LHCN-M2 (cell line): ENCODE data around the gene DMXL1. TPM values are rescaled to one million over a fixed set of nuclear protein-coding genes. Genes with fewer than 3 reads are reported as not detected.
A peak's percentile ranks its signal among the peaks of the same experiment; 100 is the strongest.
"Not testable (repeated sequence)": the region's sequence is repeated elsewhere in the genome, so short reads cannot be mapped to it uniquely, and the experiment has no call there.

Experiments used
- DNase-seq: peaks from one replicate; pipeline ENCODE4 v3.0.0-alpha.2; 2012; ENCODE audit warnings: low read depth
- total RNA-seq: library from RNA; depleted of rRNA; stranded (reverse); fragments of >200 nt; gene quantifications from 2 replicates; pipeline ENCODE4 v1.2.3, GENCODE V29; 2014

DMXL1 gene
- total RNA-seq, 1 experiment from 2014 or later = 19.9 TPM

DNA sequence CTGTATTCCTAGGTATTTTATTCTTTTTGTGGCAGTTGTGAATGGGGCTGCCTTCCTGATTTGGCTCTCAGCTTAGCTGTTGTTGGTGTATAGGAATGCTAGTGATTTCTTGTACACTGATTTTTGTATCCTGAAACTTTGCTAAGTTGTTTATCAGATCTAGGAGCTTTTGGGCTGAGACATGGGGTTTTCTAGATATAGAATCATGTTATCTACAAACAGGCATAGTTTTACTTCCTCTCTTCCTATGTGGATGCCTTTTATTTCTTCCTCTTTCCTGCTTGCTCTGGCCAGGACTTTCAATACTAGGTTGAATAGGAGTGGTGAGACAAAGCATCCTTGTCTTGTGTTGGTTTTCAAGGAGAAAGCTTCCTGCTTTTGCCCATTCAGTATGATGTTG lies 129.9 kb downstream of the DMXL1 start:
- no peak for DNase-seq

DNA sequence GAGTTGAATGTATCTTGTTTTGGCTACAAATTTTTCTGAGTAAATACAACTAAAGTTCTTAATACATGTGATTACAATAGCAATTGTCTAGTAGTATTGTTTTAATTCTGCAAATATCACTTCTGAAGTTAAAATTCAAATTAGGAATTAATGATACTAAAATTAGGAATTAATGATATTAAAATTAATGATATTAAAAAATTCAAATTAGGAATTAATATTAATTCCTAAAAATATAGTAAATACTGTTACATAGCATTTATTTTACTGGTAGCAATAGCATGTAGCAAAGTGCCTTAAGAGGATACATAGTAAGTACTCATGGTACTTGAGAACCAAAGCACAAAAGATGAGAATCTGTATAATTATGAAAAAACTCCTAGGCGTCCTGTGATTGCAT lies 136.2 kb downstream of the DMXL1 start:
- no peak for DNase-seq

DNA sequence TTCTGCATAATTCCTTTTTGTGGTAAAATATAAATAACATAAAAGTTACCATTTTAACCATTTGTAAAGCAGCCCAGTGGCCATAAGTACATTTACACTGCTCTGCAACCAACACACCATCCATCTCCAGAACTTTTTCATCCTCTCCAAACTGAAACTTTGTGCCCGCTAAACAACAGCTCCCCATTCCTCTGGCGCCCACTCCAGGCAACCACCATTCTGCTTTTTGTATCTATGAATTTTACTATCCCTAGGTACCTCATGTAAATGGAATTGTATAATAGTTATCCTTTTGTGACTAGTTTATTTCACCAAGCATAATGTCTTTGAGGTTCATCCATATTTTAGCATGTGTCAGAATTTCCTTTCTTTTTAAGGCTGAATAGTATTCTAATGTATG lies 141.1 kb downstream of the DMXL1 start:
- no peak for DNase-seq

DNA sequence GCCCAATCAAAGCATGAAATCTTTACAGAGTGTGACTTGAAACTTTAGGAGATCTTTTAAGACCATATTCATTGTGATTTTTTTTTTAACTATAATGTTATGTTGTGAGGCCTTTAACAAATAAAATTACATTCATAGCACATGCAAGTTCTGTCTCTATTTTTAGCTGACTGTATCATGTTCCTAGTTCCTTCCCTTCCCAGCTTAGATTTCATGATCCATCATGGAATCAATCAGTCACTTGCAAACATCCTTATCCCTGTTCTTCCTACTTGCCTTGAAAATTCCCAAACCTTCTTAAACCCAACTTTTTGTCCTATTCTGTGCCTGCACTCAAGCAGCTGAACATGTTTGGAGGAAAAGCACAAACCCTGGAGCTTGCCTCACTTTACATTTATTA lies 141.8 kb downstream of the DMXL1 start:
- DNase-seq = peak; percentile 7

- no peak for DNase-seq
These were observed 146.3 kb downstream of the DMXL1 start for GRCh38 chr5:119217183-119217582.

DNA sequence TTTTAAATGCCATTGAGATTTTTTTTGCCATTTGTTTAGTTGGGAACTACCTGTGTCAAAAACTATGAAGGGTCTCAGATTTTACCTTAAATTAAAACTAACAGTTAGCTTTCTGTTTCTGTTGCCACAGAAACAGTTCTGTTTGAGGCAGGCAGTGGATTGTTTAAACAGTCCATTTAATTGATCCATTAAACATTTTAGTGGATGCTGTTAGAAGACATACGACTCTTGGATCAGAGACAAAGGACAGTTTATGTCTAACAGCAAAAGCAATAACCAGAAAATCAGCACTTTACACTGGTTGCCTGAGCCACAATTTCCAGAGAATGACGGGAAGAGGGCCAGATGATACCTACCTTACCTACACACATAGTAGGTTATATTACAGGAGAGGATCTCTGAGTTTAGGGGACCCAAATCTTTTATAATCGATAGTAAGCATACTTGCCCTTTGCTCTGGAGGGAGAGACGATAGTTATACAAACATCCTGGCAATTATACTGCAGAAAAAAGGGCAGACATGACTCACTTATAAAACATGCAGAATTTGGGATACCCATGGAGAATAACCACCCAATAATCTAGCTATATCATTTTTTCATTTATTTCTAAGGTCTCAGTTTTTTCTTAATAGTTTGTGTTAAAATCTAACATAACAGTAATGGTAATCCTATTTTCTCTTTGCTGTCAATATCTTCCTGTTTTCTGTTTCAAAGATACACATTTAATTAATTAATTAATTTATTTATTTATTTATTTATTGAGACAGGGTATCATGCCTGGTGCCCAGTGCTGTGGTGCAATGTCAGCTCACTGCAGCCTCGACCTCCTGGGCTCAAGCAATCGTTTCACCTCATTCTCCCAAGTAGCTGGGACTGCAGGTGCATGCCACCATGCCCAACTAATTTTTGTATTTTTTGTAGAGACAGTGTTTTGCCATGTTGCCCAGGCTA lies 148.2 kb downstream of the DMXL1 start:
- peak; percentile 25 for DNase-seq

GRCh38 chr5:119220576-119221197 lies 149.8 kb downstream of the DMXL1 start:
- DNase-seq = no peak

DNA sequence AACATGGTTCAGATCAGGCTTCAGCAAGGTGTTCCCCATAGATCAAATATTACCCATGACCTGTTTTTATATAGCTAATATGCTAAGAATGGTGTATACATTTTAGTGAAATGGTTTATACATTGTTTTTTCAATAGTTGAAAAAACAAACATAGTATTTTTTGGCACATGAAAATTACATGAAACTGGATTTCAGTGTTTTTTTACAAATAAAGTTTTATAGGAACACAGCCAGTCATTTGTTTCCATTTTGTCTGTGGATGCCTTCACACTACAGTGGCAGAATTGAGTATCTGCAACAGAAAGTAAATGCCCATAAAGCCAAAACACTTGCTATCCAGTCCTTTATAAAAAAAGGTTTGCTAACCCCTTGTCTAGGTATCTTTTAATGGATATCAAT lies 150.4 kb downstream of the DMXL1 start:
- DNase-seq = no peak

DNA sequence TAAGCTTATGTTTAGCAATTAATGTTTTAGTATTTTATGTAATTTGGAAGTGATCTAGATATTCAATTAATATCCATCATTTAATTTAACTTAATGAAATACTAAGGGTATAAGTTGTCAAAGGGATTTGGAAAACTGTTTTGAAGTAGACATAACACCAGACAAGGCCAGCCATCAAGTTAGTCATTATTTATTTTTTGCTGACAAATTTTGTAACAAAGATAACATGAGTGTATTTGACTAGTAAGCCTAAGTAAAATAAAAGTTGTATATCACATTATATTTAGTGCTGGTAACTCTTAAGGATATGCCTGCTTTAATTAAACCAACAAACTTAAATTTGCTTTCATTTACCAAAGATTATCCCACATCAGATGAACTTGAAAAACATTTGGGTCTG lies 159.1 kb downstream of the DMXL1 start:
- DNase-seq = no peak

- DNase-seq = no peak
These were observed 167.6 kb downstream of the DMXL1 start for GRCh38 chr5:119238265-119239118.

GRCh38 chr5:119239119-119239417 lies 168.2 kb downstream of the DMXL1 start:
- no peak for DNase-seq

GRCh38 chr5:119239826-119240225 lies 168.9 kb downstream of the DMXL1 start:
- DNase-seq = not testable (repeated sequence)

- no peak for DNase-seq
These were observed 173.0 kb downstream of the DMXL1 start for GRCh38 chr5:119243888-119244287.

DNA sequence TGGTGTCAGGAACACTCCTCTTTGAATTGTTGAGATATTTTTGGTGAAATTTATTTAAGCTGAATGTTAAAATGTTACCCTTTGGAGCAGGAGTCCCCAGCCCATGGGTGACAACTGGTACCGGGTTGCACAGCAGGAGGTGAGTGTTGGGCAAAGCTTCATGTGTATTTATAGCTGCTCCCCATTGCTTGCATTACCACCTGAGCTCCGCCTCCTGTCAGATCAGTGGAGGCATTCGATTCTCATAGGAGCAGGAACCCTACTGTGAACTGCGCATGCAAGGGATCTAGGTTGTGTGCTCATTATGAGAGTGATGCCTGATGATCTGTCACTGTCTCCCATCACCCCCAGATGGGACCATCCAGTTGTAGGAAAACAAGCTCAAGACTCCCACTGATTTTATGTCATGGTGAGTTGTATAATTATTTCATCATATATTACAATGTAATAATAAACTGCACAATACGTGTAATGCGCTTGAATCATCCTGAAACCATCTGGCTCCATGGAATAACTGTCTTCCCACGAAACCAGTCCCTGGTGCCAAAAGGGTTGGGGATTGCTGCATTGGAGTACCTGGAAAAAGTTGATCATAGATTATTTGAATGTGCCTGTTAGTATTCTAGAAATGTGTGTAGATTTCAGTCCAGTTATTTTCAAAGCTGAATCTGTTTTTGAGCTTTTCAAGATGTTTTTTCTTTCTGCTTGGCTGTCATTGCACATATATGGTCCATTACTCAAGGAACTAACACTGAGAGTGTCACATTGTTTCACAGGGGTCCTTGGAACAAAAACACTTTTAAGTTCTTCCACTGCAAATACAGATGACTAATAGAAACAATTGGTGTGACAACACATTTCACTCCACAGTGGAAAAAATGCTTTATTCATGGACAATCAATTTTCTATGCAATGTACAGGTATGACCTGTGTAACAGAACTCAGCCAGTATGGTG lies 180.3 kb downstream of the DMXL1 start:
- DNase-seq = no peak

GRCh38 chr5:119255571-119256356 lies 184.9 kb downstream of the DMXL1 start:
- DNase-seq = peak; percentile 7

- no peak for DNase-seq
These were observed 186.7 kb downstream of the DMXL1 start for GRCh38 chr5:119257613-119258012.

DNA sequence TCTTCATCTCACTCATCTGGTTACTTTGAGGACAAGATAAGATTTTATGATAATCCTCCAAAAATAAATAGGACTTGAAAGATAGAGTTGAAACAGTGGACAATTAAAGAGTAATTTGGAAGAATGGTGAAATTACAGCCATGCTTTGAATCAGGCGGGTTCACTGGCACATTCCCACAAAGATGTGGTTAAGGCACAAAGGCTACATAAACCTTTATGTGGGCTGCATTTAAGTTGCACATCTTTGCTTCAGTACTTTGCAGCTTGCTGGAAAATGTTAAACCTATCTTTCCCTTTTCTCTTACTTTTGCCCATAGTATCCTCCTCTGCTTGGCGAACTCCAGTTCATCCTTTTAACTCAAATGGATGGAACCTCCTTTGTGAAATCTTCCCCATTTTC lies 192.8 kb downstream of the DMXL1 start:
- no peak for DNase-seq

DNA sequence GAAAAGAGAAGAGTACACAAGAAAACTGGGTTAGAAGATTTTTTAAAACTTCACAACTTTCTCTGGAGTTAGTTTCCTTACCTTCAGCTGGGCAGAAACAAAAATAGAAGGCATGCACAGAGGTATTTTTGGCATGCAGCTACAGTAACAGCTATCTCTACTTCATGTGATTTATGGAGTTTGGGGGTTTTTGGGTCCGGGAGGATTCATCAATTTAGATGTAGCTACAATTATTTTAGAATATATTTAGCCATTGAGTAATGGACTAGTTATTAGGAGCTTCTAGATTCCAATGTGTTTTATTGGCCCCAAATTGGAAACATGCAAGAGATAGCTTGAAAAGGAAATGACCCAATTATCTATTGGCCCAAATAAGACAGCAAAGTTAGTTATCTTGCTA lies 193.3 kb downstream of the DMXL1 start:
- DNase-seq = no peak

DNA sequence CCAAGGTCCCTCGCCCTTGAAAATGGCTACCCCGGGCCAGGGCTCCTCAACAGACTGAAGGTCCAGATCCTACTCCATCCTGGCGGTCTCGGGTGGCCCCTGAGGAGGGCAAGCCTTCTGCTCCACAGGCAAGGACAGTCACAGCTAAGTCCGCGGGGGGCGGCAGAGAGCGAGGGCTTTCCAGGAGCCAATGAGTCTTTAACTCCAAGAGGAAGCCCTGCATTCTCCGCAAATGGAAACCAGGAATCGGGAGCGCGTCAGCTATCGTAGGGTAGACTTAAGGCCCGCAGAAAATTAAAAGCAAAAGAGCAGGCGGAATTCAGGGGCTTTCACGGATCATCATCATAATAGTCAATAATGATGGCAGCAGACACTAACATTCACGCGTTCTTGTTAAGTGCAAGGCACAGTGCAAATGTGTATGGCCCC lies 197.1 kb downstream of the DMXL1 start:
- peak; percentile 93 for DNase-seq

DNA sequence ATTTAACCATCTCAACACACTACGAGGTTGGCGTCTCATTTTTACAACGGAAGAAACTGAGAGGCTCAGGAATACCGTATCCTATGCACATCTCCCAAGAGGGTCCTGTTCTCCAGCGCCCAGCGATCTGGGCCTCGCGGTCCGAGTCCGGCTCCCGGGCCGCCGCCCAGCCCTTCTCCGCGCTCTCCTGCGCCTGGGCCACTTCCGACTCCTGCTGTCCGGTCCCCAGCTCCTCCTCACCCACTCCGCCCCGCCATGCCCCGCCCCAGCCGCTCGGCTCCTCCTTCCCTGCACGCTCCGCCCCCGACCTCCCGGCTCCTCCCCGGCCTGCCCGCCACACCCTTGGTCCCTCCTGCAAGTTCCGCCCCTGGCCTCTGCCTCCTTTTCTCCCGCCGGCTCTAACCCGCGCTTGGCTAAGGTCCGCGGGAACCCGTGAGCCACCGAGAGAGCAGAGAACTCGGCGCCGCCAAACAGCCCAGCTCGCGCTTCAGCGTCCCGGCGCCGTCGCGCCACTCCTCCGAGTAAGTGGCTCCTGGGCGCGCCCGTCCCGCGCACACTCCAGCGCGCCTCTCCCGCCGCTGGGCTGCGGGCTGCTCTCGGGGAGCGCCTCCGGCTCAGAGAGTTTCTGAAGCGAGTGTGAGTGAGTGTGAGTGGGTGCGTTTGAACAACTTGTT lies 197.6 kb downstream of the DMXL1 start:
- peak; percentile 89 for DNase-seq
